WERI-Rb-1 (cell line): Measurements from ENCODE around the gene PDCD1LG2.
"Not testable (repeated sequence)": the region's sequence is repeated elsewhere in the genome, so short reads cannot be mapped to it uniquely, and the experiment has no call there.

ENCODE experiments used
- DNase-seq: peaks from one replicate; pipeline ENCODE4 v3.0.0-alpha.2; 2020
- H3K27ac ChIP-seq: fragments of 250-450 bp; sonication (Bioruptor Pico); 2 replicates; pipeline ENCODE4 v1.5.1; 2020; ENCODE audit warnings: mild to moderate bottlenecking, moderate library complexity
- H3K27me3 ChIP-seq: fragments of 250-450 bp; sonication (Bioruptor Pico); 2 replicates; pipeline ENCODE4 v1.5.1; 2021; ENCODE audit warnings: mild to moderate bottlenecking, low read depth, moderate library complexity; ENCODE audit not compliant: insufficient read depth, severe bottlenecking
- H3K36me3 ChIP-seq: fragments of 250-450 bp; sonication (Bioruptor Pico); 2 replicates; pipeline ENCODE4 v1.5.1; 2020; ENCODE audit warnings: mild to moderate bottlenecking, moderate library complexity
- H3K4me3 ChIP-seq: 2 replicates; pipeline ENCODE4 v1.5.1; 2011; ENCODE audit warnings: low read depth, mild to moderate bottlenecking, control low read depth, low read length
- H3K9me3 ChIP-seq: fragments of 250-450 bp; sonication (Bioruptor Pico); 2 replicates; pipeline ENCODE4 v1.5.1; 2021; ENCODE audit warnings: mild to moderate bottlenecking, moderate library complexity; ENCODE audit not compliant: severe bottlenecking
- CTCF ChIP-seq: IDR thresholded peaks from 2 replicates; pipeline ENCODE4 v1.5.1; 2011; ENCODE audit warnings: low read depth, mild to moderate bottlenecking, control low read depth, inconsistent platforms, low read length

PDCD1LG2 gene

GRCh38 chr9:5470816-5471215 lies 39.5 kb upstream of the PDCD1LG2 start:
- no peak overlapping the region for H3K4me3 ChIP-seq
- H3K9me3 ChIP-seq: no peaks in the 10 kb centered on the region
- no peak for DNase-seq
- H3K36me3 ChIP-seq: no peaks in the 10 kb centered on the region
- H3K27me3 ChIP-seq: no peaks in the 10 kb centered on the region
- H3K27ac ChIP-seq: no peak overlapping the region
- TF ChIP-seq CTCF: no peak

- H3K27ac ChIP-seq, DNase-seq, H3K9me3 ChIP-seq, H3K36me3 ChIP-seq, H3K27me3 ChIP-seq, H3K4me3 ChIP-seq: not testable (repeated sequence)
Observed at GRCh38 chr9:5475611-5476010, 34.7 kb upstream of the PDCD1LG2 start.

GRCh38 chr9:5478206-5478605 lies 32.1 kb upstream of the PDCD1LG2 start:
- Histone ChIP-seq H3K27ac (no peak overlapping the region), H3K36me3 (no peaks in the 10 kb centered on the region), H3K9me3 (no peaks in the 10 kb centered on the region), H3K27me3 (no peaks in the 10 kb centered on the region), H3K4me3 (no peak overlapping the region)
- DNase-seq: no peak
- TF ChIP-seq CTCF: no peak

- Histone ChIP-seq H3K9me3 (no peaks in the 10 kb centered on the region), H3K27me3 (no peaks in the 10 kb centered on the region), H3K4me3 (no peak overlapping the region), H3K27ac (no peak overlapping the region), H3K36me3 (no peaks in the 10 kb centered on the region)
- no peak for DNase-seq
- TF ChIP-seq CTCF: no peak
Observed at GRCh38 chr9:5479994-5480694, 30.2 kb upstream of the PDCD1LG2 start.

GRCh38 chr9:5480919-5481318 lies 29.4 kb upstream of the PDCD1LG2 start:
- no peaks in the 10 kb centered on the region for H3K36me3 ChIP-seq
- DNase-seq: no peak
- no peak overlapping the region for H3K27ac ChIP-seq
- TF ChIP-seq CTCF: no peak
- no peaks in the 10 kb centered on the region for H3K27me3 ChIP-seq
- H3K4me3 ChIP-seq: no peak overlapping the region
- no peaks in the 10 kb centered on the region for H3K9me3 ChIP-seq

- H3K9me3 ChIP-seq: no peaks in the 10 kb centered on the region
- no peak for TF ChIP-seq CTCF
- H3K27ac ChIP-seq: no peak overlapping the region
- H3K4me3 ChIP-seq: no peak overlapping the region
- no peaks in the 10 kb centered on the region for H3K27me3 ChIP-seq
- no peaks in the 10 kb centered on the region for H3K36me3 ChIP-seq
- DNase-seq: no peak
Observed at GRCh38 chr9:5481322-5482040, 28.9 kb upstream of the PDCD1LG2 start.
